Measurements from ENCODE around the gene KLK13.

The KLK13 gene

DNA sequence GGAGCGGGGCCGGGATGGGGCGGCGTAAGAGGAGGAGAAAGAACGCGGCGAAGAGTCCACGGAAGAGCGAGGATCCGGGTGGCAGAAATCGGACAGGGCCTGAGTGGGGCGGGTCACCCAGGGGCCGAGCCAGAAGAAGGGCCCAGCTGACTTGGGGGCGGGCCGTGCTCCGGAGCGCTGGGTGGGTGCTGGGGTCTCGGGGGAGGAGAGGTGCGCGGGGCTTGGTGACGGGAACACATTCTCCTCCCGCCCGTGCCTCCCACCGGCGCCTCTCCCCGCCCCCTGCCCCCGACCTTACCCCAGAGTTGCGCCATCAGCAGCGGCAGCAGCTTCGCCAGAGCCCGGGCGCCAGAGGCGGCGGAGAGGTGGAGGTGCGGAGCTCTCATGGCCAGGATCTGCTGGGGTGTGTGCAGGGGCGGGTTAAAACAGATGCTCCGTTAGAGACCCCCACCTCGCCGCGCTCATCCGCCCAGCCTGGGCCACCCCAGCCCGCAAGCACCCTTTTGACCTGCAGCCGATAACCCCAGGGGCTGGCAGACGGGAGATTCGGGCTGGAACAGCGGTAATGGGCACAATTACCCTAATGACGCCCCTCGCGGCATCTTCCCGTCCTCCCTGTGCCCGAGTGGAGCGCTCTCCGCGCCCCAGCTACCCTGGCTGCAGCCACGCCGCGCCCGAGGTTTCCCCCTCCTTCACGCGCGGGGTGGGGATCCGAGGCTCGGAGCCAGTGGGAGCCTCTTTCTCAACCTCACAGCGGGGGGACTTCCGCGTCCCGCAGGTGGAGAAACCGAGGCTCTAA lies 45.9 kb downstream of the KLK13 start:
- DNase-seq, result no peak

DNA sequence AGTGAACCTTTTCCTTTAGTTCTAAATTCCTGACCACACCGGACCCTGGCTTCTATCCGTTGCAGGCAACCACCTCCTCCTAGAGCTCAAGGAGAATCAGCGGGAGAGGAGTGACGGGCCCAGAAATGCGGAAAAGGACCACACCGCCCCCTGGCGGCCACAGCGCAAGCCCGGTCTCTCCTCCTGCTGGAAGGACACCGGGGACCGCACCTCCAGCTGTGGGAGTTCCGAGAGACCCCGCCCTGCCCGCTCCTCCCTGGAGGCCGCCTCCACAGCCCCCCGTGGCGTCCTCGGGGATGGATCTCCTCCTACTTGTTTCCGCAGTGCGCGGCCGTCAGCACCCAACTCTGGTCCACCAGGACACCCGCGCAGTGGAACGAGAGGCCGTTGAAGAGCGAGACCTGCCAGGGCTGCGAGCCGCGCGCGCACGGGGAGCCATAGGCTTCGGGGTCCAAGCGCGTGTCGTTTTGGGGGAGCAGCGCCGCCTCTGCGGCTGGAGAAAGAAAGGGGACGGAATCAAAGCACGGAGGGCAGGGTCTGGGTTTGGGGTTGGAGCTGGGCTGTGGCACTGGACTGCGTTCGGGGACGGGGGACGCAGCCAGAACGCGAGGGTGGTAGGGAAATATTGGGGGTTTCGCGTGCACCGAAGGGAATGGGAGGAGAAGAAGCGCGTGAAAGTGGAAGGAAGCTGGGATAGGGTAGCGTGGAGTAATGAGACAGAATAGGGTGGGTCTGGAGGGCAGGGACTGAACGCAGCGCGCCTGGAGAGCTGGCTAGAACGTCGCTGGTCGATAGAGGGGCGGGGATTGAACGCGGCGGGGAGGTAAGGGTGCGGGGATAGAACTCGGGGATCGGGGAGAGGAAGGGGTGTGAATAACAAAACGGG lies 47.9 kb downstream of the KLK13 start:
- DNase-seq, result peak; percentile 10

DNA sequence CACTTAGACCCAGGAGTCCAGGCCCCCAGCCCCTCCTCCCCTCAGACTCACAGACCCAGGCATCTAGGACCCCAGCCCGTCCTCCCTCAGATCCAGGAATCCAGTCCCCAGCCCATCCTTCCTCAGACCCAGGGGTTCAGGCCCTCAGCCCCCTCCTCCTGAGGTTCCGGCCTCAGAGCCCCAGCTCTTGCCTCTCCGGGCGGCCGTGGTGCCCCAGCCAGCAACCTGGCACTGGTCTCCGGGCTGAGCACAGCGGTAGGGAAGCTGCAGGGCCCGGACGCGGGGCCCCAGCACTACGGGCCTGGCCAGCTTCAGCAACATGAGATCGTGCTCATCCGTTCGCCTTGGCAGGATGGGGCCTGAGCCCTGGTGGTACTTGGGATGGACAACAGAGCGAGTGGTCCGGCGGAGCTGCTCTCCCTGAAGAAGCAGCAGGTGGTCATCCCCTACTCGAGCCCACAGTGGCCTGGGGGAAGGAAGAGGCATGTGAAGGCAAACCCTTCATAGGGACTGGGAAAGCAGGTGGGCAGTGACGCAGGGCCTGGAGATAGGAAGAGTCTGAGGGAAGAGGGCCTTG lies 49.1 kb downstream of the KLK13 start:
- DNase-seq, result no peak

DNA sequence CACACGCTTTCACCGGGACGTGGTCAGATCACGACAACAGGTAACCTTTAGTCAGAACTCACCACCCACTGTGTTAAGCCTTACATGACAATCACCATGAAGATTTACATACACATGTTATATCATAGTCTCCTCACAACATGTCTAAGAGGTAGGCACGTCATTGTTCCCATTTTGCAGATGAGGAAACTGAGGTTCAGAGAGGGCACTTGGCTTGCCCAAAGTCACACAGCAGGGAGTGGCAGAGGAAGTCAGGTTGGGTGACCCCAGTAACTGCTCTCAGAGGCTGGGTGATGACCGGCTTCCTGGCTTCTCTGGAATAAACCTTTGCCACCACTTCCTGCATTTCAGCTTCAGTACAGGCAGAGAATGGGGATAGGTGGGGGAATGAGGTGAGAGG lies 50.6 kb downstream of the KLK13 start:
- DNase-seq, result no peak

DNA sequence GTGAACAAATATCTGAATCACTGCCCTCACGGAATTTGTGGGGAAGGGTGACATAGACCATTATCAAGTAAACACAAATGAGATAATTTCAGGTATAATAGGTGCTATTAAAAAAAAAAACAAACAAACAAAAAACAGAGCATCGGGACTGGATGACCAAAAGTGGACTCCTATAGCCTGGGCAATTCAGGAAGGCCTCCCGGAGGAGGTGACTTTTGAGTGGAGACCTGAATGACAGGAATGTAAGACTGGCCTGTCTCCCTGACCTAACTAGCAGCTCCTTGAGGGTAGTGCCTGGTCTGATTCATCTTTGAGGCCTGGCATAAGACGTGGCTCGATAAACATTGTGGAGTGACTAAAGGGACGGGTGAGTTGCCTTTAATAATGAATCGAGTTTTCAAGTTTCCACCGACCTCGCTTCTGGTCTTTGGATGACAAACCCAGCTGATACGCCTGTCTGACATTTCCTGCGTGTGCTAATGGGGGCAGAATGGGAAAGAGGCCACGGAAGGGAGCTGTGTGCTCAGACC lies 52.2 kb downstream of the KLK13 start:
- no peak for DNase-seq

DNA sequence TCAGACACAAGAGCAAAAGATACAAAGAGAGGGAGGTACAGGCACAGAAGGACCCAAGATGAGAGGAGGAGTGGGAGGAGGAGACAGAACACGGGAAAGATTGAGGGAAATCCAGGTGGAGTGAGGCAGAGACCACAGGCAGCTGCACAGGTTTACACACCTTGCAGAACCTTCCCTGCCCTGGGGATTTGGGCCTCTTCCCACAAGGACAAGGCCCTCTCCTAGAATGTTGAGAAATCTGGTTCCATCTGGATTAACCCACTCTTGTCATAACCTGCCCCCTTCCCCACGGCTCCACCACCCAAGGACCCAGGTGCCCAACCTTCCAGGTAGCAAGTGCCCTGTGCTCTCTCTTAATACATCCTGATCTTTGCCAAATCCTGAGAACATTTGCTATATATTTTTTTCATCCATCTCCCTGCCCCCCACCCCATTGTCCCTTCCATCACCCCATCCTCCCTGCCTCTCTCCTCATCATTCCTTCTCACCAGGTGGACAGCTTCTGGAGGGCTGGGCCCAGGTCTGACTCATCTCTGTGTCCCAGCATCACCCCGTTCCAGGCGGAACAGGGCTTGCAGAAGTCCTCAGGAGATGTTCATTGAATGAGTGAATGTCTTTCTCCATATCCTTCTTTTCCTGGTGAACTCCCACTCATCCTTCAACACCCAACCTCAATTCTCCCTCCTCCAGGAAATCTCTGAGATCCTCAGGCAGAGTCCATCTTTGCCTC lies 54.7 kb downstream of the KLK13 start:
- DNase-seq, result no peak

DNA sequence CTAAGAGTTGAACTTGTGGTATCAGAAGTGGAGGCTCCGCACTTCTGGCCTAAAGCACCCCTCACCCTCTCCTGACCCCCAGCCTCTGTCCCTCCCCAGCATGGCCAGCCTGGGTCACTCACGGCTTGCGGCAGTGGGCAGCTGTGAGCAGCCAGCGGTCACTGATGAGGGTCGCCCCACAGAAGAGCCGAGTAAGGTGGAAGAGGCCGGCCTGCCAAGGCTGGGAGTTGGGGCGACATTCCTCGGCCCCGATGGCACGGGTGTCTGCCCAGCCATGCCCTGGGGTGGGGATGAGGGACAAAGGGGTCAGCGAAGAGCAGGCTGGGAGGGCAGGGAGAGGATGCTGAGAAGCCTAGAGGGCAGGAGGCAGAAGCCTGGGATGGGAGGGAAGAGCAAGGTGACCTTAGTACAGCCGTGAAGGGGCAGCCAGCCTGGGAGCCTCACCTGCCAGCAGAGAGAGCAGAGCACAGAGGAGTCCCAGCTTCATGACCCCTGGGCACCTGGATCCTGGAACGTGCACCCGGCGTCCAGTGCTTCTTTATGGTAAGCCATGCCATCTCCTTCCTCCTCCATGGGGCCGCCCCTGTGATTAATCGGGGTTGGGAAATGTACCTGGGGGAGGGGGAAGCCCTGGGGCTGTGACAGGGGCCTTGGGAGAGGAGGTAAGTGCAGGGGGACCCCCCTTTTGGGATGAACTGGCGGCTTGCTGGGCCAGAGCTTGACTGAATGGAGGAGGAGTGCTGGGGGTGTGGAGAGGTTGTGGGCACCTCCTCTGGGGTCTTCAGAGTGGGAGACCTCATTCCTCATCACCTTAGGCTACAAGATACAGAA lies 55.6 kb downstream of the KLK13 start:
- no peak for DNase-seq

DNA sequence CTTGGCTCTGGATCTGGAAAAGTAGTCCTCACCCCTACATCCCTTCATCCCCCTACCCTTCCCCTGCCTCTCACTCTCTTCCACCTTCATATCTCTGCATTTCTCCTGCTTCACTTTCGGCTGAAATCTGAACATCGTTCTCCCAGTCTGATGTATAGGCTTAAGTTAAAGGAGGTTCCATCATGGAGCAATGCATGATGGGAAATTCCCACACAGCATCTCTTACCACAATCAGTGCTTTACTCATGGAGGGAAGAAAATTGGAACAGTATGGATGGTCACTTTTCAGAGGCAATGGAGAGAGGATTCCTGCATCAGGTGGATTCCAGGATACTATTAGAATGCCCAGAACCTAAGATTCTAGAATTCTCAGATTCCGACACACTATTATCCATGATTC lies 57.4 kb downstream of the KLK13 start:
- no peak for DNase-seq

DNA sequence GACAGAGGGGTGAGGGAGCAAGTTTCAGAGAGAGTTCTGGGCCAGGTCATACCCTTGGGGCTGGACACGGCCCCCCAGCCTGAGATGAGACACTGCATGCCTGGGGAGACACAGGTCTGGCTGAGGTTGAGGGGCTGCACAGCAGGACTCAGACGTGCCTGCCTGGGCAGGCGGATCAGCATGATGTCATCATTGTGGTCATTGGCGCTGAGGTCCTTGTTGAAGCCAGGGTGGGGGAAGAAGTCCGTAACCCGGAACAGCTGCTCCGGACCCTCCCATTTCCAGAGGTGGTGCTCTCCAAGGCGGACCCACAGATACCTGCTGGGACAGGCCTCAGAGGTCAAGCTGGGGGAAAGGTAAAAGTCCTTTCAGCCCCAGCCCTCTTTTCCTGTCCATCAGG lies 58.5 kb downstream of the KLK13 start:
- DNase-seq, result no peak
